Cardiac fibroblast (primary cell): ENCODE data around the gene DIO2.

Experiments
- DNase-seq, 2 donors: peaks; one replicate each; pipeline versions ENCODE4 v3.0.0 to v3.0.0-alpha.2; 2010; ENCODE audit warnings: low read depth in 2 of 2
- H3K4me3 ChIP-seq, 2 donors: replicated peaks in 1 of 2; 1 replicate in 1 of 2; 2 replicates in 1 of 2; pipeline ENCODE4 v1.5.1; 2011; ENCODE audit warnings: low read depth in 2 of 2, low read length in 2 of 2, mild to moderate bottlenecking in 2 of 2, moderate library complexity in 1 of 2
- TF ChIP-seq, protein P1 (sequence below): IDR thresholded peaks from one replicate; pipeline ENCODE4 v1.5.1; 2011; ENCODE audit warnings: low read depth, mild to moderate bottlenecking, low read length, inconsistent platforms

Gene DIO2

DNA sequence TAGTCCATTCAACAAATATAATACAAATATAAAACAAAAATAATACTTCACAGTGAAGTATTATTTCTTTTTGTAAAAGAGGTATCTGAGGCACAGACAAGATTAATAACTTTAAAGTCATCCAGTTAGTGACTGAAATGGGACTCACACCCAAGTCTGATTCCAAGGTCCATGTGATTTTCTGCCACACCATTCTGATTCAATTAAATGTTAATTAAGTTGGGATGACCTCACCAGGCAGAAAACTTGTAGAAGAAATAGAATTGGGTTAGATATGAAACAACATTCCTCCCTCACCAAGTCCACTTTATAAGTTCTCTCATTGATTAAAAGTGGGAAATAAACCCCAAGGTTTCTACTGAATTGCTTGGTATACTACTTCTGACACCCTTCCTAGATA lies 34.4 kb downstream of the DIO2 start:
- TF ChIP-seq, protein P1, sequence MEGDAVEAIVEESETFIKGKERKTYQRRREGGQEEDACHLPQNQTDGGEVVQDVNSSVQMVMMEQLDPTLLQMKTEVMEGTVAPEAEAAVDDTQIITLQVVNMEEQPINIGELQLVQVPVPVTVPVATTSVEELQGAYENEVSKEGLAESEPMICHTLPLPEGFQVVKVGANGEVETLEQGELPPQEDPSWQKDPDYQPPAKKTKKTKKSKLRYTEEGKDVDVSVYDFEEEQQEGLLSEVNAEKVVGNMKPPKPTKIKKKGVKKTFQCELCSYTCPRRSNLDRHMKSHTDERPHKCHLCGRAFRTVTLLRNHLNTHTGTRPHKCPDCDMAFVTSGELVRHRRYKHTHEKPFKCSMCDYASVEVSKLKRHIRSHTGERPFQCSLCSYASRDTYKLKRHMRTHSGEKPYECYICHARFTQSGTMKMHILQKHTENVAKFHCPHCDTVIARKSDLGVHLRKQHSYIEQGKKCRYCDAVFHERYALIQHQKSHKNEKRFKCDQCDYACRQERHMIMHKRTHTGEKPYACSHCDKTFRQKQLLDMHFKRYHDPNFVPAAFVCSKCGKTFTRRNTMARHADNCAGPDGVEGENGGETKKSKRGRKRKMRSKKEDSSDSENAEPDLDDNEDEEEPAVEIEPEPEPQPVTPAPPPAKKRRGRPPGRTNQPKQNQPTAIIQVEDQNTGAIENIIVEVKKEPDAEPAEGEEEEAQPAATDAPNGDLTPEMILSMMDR = no peak
- DNase-seq = no peak
- H3K4me3 ChIP-seq = no peak overlapping the region

DNA sequence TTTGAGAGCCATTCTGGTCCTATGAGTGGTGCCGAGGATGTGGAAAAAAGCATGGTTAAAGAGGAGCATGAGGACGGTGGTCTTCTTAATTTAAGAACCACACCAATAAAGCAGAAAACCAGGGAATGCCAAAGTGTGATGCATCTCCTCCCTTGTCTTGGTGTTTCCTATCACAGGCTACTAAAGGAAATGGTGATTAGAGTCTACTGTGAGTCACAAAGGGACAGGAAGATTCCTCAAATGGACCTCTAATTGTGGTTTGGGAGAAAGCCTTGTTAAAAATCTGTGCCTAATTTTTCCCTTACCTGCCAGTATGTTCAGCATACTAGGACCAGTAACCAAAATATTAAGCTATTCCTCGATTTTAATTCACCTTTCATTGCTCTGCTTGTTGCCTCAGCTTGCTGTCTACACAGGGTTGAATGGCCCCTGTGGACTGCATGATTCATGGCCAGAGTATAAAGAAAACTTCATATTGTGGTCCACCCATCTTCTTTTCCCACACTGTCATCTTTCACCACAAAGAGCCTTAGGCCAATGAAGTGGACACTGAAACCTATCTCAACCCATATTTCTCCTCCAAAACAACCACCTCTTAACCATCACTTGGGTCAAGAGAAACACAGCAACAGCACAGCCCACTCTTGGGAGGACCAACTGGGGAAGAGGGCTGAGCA lies 38.8 kb downstream of the DIO2 start:
- DNase-seq = peak in 1 of 2 donors; percentile 65
- TF ChIP-seq, protein P1 = no peak
- H3K4me3 ChIP-seq = no peak overlapping the region

DNA sequence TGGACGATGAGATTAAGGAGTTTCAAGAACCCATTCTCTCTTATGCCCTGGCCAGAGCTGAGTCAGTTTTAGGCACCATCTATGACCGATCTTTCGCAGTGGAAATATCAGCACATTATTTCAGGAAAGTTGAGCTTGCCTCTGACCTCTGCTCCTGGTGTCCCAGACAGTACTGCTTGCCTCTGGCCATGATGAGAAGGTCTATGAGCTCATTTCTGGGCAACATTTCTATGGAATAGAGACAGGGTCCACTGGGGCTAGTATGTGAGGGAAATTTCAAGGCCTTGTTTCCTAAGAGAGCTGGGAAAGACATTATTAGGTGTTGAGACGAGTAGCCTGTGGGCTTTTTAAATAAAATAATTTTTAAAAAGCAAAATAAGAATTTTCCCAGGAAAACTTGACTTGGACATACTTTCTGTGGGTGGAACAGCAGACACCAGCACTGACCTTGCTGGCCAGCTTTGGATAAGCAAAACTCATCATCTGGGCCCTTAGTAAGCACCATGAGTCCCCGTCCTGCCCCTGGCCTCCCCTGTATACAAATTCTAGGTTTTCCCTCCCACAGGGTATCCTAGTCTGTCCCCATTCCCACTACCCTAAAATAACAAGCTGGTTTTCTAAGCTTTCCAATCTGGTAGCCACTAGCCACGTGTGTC lies 43.4 kb downstream of the DIO2 start:
- TF ChIP-seq, protein P1 = no peak
- DNase-seq = no peak
- H3K4me3 ChIP-seq = no peak overlapping the region

DNA sequence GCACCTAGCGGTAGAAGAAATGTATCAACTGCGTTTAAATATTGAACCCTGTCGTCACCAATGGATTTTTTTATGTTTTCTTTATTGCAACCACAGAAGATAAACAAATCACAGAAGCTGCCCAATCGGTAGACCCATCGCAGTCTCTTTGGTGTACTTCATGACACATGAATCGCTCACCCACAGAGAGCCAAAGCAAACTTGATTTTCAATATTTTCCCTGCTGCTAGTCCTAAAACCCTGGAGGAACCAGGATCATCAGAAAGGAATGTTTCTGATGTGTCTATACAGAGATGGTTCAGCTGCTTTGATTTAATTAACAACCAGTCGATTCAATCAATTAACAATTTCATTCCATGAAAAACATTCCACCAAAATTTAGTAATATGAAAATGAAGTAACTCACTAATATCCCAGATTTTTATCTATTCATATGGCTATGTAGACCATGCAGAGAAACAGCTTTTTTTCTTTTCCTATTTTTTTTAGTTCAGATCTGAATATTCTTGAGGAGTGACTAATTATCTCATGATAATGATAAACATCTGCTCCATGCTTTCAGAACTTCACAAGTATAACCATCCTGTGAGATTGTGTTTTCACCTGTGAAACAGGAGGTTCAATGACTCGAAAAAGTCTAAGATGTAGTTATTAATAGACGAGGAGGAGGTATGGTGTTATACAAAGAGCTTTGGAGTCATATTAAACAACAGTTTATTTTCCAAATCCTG lies 46.1 kb downstream of the DIO2 start:
- no peak overlapping the region for H3K4me3 ChIP-seq
- DNase-seq = peak in 1 of 2 donors; percentile 66
- TF ChIP-seq, protein P1 = no peak

GRCh38 chr14:80152763-80153162 lies 58.5 kb downstream of the DIO2 start:
- no peak overlapping the region for H3K4me3 ChIP-seq
- no peak for DNase-seq
- TF ChIP-seq, protein P1 = no peak

DNA sequence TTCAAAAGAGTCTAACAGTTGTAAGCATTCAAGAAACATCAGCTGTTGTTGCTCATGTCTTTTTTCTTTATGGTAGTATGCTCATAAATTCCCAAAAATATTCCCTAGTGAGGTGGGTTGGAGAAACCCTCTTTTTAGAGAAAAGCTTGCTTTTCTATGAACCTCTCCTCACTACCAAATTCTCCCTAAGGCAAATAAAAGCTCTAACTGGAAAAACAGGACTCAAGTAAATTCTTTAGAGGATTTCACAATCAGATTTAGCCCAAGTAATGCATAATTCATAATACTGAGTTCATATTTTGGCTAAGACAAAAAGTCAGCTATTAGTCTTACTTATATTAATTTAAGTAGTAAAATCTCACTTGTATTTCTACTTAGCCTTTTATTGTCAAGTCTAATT lies 59.1 kb downstream of the DIO2 start:
- no peak for DNase-seq
- H3K4me3 ChIP-seq = no peak overlapping the region
- TF ChIP-seq, protein P1 = no peak
